WERI-Rb-1 (cell line): ENCODE measurements around the gene IPPK.
"Not testable (repeated sequence)": the region's sequence is repeated elsewhere in the genome, so short reads cannot be mapped to it uniquely, and the experiment has no call there.

Experiments used
- DNase-seq: peaks from one replicate; pipeline ENCODE4 v3.0.0-alpha.2; 2020
- H3K27ac ChIP-seq: fragments of 250-450 bp; sonication (Bioruptor Pico); 2 replicates; pipeline ENCODE4 v1.5.1; 2020; ENCODE audit warnings: mild to moderate bottlenecking, moderate library complexity
- H3K27me3 ChIP-seq: fragments of 250-450 bp; sonication (Bioruptor Pico); 2 replicates; pipeline ENCODE4 v1.5.1; 2021; ENCODE audit warnings: mild to moderate bottlenecking, low read depth, moderate library complexity; ENCODE audit not compliant: insufficient read depth, severe bottlenecking
- H3K36me3 ChIP-seq: fragments of 250-450 bp; sonication (Bioruptor Pico); 2 replicates; pipeline ENCODE4 v1.5.1; 2020; ENCODE audit warnings: mild to moderate bottlenecking, moderate library complexity
- H3K4me3 ChIP-seq: 2 replicates; pipeline ENCODE4 v1.5.1; 2011; ENCODE audit warnings: low read depth, mild to moderate bottlenecking, control low read depth, low read length
- H3K9me3 ChIP-seq: fragments of 250-450 bp; sonication (Bioruptor Pico); 2 replicates; pipeline ENCODE4 v1.5.1; 2021; ENCODE audit warnings: mild to moderate bottlenecking, moderate library complexity; ENCODE audit not compliant: severe bottlenecking
- CTCF ChIP-seq: IDR thresholded peaks from 2 replicates; pipeline ENCODE4 v1.5.1; 2011; ENCODE audit warnings: low read depth, mild to moderate bottlenecking, control low read depth, inconsistent platforms, low read length

Gene IPPK

GRCh38 chr9:92595930-92596329, 74.0 kb downstream of the IPPK start:
- no peak for TF ChIP-seq CTCF
- no peaks in the 10 kb centered on the region for H3K27me3 ChIP-seq
- H3K27ac ChIP-seq: no peak overlapping the region
- H3K9me3 ChIP-seq: no peaks in the 10 kb centered on the region
- H3K4me3 ChIP-seq: no peak overlapping the region
- H3K36me3 ChIP-seq: no peaks in the 10 kb centered on the region
- DNase-seq: no peak

- H3K36me3 ChIP-seq, DNase-seq, H3K27ac ChIP-seq: not testable (repeated sequence)
Measured at GRCh38 chr9:92595075-92595474, 74.9 kb downstream of the IPPK start.

GRCh38 chr9:92592946-92593861, 76.7 kb downstream of the IPPK start:
- Histone ChIP-seq H3K36me3 (no peaks in the 10 kb centered on the region), H3K4me3 (no peak overlapping the region), H3K27me3 (no peaks in the 10 kb centered on the region), H3K9me3 (no peaks in the 10 kb centered on the region), H3K27ac (no peak overlapping the region)
- TF ChIP-seq CTCF: no peak
- no peak for DNase-seq

More at GRCh38 chr9:92595075-92595474, 74.9 kb downstream of the IPPK start:
- H3K9me3 ChIP-seq, H3K27me3 ChIP-seq, H3K4me3 ChIP-seq: not testable (repeated sequence)

DNA sequence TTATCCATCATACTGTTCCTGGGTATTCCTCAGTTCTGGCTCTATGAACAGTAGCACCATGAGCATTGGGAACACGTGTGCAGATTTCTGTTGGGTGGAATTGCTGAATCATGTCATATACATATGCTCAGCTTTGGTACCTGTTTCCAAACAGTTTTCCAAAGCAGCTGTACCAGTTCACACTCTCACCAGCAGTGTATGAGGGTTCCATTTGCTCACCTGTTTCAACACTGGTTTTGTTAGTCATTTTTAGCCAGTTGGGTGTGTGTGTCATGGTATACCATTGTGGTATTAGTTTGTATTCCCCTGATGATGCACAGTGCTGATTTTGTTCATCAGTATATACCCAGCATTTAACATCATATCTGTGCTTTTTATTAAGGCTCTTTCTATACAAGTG, 77.4 kb downstream of the IPPK start:
- Histone ChIP-seq H3K27me3 (no peaks in the 10 kb centered on the region), H3K36me3 (no peaks in the 10 kb centered on the region), H3K9me3 (no peaks in the 10 kb centered on the region), H3K4me3 (no peak overlapping the region), H3K27ac (no peak overlapping the region)
- DNase-seq: no peak
- TF ChIP-seq CTCF: no peak

- H3K4me3 ChIP-seq: no peak overlapping the region
- no peak for TF ChIP-seq CTCF
- no peak overlapping the region; the same call in 1 of the 2 replicates for H3K27ac ChIP-seq
- H3K36me3 ChIP-seq: no peaks in the 10 kb centered on the region
- no peaks in the 10 kb centered on the region for H3K27me3 ChIP-seq
- no peaks in the 10 kb centered on the region for H3K9me3 ChIP-seq
- DNase-seq: no peak
Measured at GRCh38 chr9:92590377-92590776, 79.6 kb downstream of the IPPK start.

- no peak overlapping the region for H3K4me3 ChIP-seq
Measured at GRCh38 chr9:92589923-92590322, 80.0 kb downstream of the IPPK start.

More at GRCh38 chr9:92589923-92590322, 80.0 kb downstream of the IPPK start:
- Histone ChIP-seq H3K9me3 (no peaks in the 10 kb centered on the region), H3K27ac (no peak overlapping the region), H3K36me3 (no peaks in the 10 kb centered on the region), H3K27me3 (no peaks in the 10 kb centered on the region)
- no peak for DNase-seq
- TF ChIP-seq CTCF: no peak
